Prostate gland (tissue), 2 donors: ENCODE results near the gene ZNF804A. TPM values are rescaled to one million over a fixed set of nuclear protein-coding genes. Genes with fewer than 3 reads are reported as not detected.

Experiments used
- DNase-seq: peaks from one replicate; pipeline ENCODE4 v3.0.0-alpha.2; 2019; ENCODE audit warnings: low spot score
- H3K27ac ChIP-seq, 2 donors: fragments of 200-600 bp; sonication (generic); 2 replicates each; pipeline ENCODE4 v1.5.1; 2017 to 2019
- H3K27me3 ChIP-seq: fragments of 200-600 bp; sonication (generic); replicated peaks from 2 replicates; pipeline ENCODE4 v1.5.1; 2019; ENCODE audit not compliant: insufficient read depth
- H3K36me3 ChIP-seq, 2 donors: fragments of 200-600 bp; sonication (generic); 1 replicate in 1 of 2; 2 replicates in 1 of 2; pipeline versions ENCODE4 v1.5.1 to v1.8.1; 2017 to 2019
- H3K4me1 ChIP-seq: fragments of 200-600 bp; sonication (generic); replicated peaks from 2 replicates; pipeline ENCODE4 v1.5.1; 2019
- H3K4me3 ChIP-seq, 2 donors: fragments of 200-600 bp; sonication (generic); 2 replicates each; pipeline ENCODE4 v1.5.1; 2017 to 2019
- H3K9me3 ChIP-seq: fragments of 200-600 bp; sonication (generic); 2 replicates; pipeline ENCODE4 v1.5.1; 2017
- CTCF ChIP-seq, 4 experiments: fragments of 200-600 bp in 2 of 4; fragments of 450-650 bp in 2 of 4; sonication (generic) in 2 of 4; IDR thresholded peaks; 1 replicate in 3 of 4; 2 replicates in 1 of 4; pipeline ENCODE4 v1.5.1; 2016 to 2019; ENCODE audit warnings: antibody characterized with exemption in 4 of 4, mild to moderate bottlenecking in 2 of 4, moderate library complexity in 2 of 4
- POLR2A ChIP-seq: fragments of 450-650 bp; IDR thresholded peaks from one replicate; pipeline ENCODE4 v1.6.1; 2016; ENCODE audit warnings: antibody characterized with exemption, mild to moderate bottlenecking
- POLR2AphosphoS5 ChIP-seq: sonication (generic); formaldehyde crosslinking; IDR thresholded peaks from one replicate; pipeline ENCODE4 v1.6.1; 2017; ENCODE audit warnings: antibody characterized with exemption
- WGBS: methylation state at CpG from one replicate; pipeline ENCODE4 v1.1.5; 2018; 5-methylcytosine and 5-hydroxymethylcytosine counted together
- intact Hi-C: fragments of 100-400 bp; cut with DNase I; formaldehyde crosslinking; loops from one replicate; pipeline ENCODE4 v1.14.2; 2022
- total RNA-seq, 2 donors: library from RNA; depleted of rRNA; stranded (reverse); fragments of >200 nt; gene quantifications; one replicate each; pipeline ENCODE4 v1.1.0, GENCODE V29; 2016

The ZNF804A gene
- total RNA-seq, 2 donors from 2014 or later, result 0.41 to 0.80 TPM

- WGBS, result 96% methylated on average over 7 of the region's 7 CpGs
- Histone ChIP-seq H3K4me3 (no peak overlapping the region), H3K36me3 (no peaks in the 10 kb centered on the region), H3K27me3 (no peaks in the 10 kb centered on the region), H3K4me1 (no peaks in the 10 kb centered on the region), H3K9me3 (no peaks in the 10 kb centered on the region), H3K27ac (no peak overlapping the region)
- intact Hi-C loops, result no loop called here
- no peak for DNase-seq
- TF ChIP-seq POLR2AphosphoS5 (no peak), CTCF (IDR thresholded peaks at IDR 0.05) (no peak), POLR2A (no peak)
Measured at GRCh38 chr2:184679219-184680018, 81.1 kb downstream of the ZNF804A start.

GRCh38 chr2:184680825-184681224, 82.5 kb downstream of the ZNF804A start:
- no peaks in the 10 kb centered on the region for H3K9me3 ChIP-seq
- TF ChIP-seq POLR2AphosphoS5 (no peak), POLR2A (no peak)
- 100% methylated on average over 2 of the region's 2 CpGs for WGBS
- H3K4me3 ChIP-seq, result no peak overlapping the region
- H3K4me1 ChIP-seq, result no peaks in the 10 kb centered on the region
- no peaks in the 10 kb centered on the region for H3K36me3 ChIP-seq
- no peak for DNase-seq
- no peak overlapping the region for H3K27ac ChIP-seq
- intact Hi-C loops, result no loop called here
- no peaks in the 10 kb centered on the region for H3K27me3 ChIP-seq

GRCh38 chr2:184681642-184682321, 83.5 kb downstream of the ZNF804A start:
- Histone ChIP-seq H3K27me3 (no peaks in the 10 kb centered on the region), H3K4me3 (no peak overlapping the region), H3K27ac (no peak overlapping the region), H3K4me1 (no peaks in the 10 kb centered on the region), H3K36me3 (no peaks in the 10 kb centered on the region), H3K9me3 (no peaks in the 10 kb centered on the region)
- WGBS, result 83% methylated on average over 10 of the region's 10 CpGs
- DNase-seq, result no peak
- intact Hi-C loops, result no loop called here
- TF ChIP-seq CTCF (IDR thresholded peaks at IDR 0.05) (no peak), POLR2AphosphoS5 (no peak), POLR2A (no peak)

- no peak for DNase-seq
- Histone ChIP-seq H3K9me3 (no peaks in the 10 kb centered on the region), H3K27ac (no peak overlapping the region), H3K4me1 (no peaks in the 10 kb centered on the region), H3K4me3 (no peak overlapping the region), H3K36me3 (no peaks in the 10 kb centered on the region), H3K27me3 (no peaks in the 10 kb centered on the region)
- TF ChIP-seq POLR2A, result no peak
- no peak for TF ChIP-seq CTCF (IDR thresholded peaks at IDR 0.05)
- TF ChIP-seq POLR2AphosphoS5, result no peak
- 31% methylated on average over 3 of the region's 3 CpGs for WGBS
- intact Hi-C loops, result no loop called here
Measured at GRCh38 chr2:184683911-184684310, 85.6 kb downstream of the ZNF804A start.

- no peak for TF ChIP-seq POLR2AphosphoS5
- no peak for TF ChIP-seq CTCF (IDR thresholded peaks at IDR 0.05)
- TF ChIP-seq POLR2A, result no peak
- 75% methylated on average over 6 of the region's 6 CpGs for WGBS
- Histone ChIP-seq H3K4me3 (no peak overlapping the region), H3K27ac (no peak overlapping the region), H3K9me3 (no peaks in the 10 kb centered on the region), H3K4me1 (no peaks in the 10 kb centered on the region), H3K27me3 (no peaks in the 10 kb centered on the region), H3K36me3 (no peaks in the 10 kb centered on the region)
- no peak for DNase-seq
- intact Hi-C loops, result no loop called here
Measured at GRCh38 chr2:184685999-184686841, 87.9 kb downstream of the ZNF804A start.
